ENCODE measurements around the gene RPL28.
A peak's percentile ranks its signal among the peaks of the same experiment; 100 is the strongest.

RPL28 gene

GRCh38 chr19:55358493-55358892 lies 27.2 kb upstream of the RPL28 start:
- Histone ChIP-seq H3K27me3 (peaks cover 18% of the 10 kb centered on the region), H3K9me3 (no peaks in the 10 kb centered on the region), H3K4me3 (ENCODE audit: low read depth, low read length) (no peak overlapping the region), H3K4me1 (no peaks in the 10 kb centered on the region; the same call in 1 of the 2 replicates), H3K36me3 (no peaks in the 10 kb centered on the region)
- TF ChIP-seq CTCF (IDR thresholded peaks at IDR 0.05; ENCODE audit: low read depth, low read length): no peak
- no peak for DNase-seq

- Histone ChIP-seq H3K36me3 (no peaks in the 10 kb centered on the region), H3K4me1 (no peaks in the 10 kb centered on the region; the same call in 1 of the 2 replicates), H3K27me3 (peaks cover 15% of the 10 kb centered on the region), H3K9me3 (no peaks in the 10 kb centered on the region), H3K4me3 (ENCODE audit: low read depth, low read length) (no peak overlapping the region)
- peak; percentile 67 for DNase-seq
- TF ChIP-seq CTCF (IDR thresholded peaks at IDR 0.05; ENCODE audit: low read depth, low read length): no peak
These were observed 26.5 kb upstream of the RPL28 start for GRCh38 chr19:55358943-55359908.

DNA sequence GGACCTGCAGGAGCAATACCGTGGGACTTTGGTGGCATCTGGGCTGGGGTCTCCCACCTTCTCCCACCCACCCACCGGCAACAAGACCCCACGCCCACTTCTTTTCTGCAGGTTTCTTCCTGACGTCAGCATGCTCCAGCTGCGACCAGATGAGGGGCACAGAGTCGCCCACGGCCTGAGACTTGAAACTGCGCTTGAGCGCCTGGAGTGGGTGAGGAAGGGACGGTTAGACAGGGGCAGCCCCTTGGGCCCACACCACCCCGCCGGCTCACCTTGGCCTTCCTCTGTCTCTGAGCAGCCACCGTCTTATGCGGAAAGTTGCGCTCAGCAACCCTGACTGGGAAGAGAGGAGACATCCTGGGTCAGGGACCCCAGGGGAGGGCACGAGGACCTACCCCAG lies 24.8 kb upstream of the RPL28 start:
- no peaks in the 10 kb centered on the region for H3K9me3 ChIP-seq
- peaks cover 4% of the 10 kb centered on the region for H3K27me3 ChIP-seq
- no peaks in the 10 kb centered on the region; the same call in 1 of the 2 replicates for H3K4me1 ChIP-seq
- no peak for DNase-seq
- TF ChIP-seq CTCF (IDR thresholded peaks at IDR 0.05; ENCODE audit: low read depth, low read length): no peak
- H3K36me3 ChIP-seq: no peaks in the 10 kb centered on the region
- H3K4me3 ChIP-seq (ENCODE audit: low read depth, low read length): no peak overlapping the region

DNA sequence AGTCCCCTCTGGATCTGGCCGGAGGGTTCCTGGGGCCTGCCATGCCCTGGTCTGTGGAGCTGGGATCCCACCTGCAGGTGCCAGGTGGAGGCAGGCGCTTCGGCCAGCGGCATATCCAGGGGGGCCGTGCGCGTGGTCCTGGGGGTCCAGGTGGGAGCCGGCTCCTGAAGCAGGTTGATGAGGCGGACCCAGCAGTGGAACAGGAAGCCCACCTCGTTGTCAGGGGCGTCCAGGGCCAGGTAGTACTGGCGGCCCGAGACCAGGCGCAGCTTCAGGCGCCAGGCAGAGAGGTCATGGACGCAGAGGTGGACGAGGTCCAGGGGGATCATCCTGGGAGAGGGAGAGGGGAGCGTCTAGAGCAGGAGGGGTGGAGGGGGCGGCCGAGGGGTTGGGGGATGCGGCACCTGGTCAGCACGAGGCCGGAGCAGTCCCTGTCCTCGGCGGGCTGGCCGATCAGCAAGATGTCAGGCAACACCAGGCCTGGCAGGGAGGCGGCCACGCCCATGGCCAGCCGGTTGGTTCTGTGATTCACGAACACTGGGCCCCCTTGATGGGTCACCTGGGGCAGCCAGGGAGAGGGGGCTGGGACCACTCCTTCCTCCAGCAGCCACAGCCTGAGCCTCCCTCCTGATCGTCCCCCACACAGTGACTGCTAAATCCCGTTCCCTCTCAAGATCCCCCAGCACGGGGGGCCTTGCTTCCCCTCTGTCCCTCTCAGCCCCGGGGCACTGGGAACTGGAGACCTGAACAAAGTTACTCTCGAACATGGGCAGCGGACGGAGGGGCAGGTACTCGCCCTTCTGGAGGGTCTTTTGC lies 23.4 kb upstream of the RPL28 start:
- no peak overlapping the region for H3K4me3 ChIP-seq (ENCODE audit: low read depth, low read length)
- no peak for DNase-seq

DNA sequence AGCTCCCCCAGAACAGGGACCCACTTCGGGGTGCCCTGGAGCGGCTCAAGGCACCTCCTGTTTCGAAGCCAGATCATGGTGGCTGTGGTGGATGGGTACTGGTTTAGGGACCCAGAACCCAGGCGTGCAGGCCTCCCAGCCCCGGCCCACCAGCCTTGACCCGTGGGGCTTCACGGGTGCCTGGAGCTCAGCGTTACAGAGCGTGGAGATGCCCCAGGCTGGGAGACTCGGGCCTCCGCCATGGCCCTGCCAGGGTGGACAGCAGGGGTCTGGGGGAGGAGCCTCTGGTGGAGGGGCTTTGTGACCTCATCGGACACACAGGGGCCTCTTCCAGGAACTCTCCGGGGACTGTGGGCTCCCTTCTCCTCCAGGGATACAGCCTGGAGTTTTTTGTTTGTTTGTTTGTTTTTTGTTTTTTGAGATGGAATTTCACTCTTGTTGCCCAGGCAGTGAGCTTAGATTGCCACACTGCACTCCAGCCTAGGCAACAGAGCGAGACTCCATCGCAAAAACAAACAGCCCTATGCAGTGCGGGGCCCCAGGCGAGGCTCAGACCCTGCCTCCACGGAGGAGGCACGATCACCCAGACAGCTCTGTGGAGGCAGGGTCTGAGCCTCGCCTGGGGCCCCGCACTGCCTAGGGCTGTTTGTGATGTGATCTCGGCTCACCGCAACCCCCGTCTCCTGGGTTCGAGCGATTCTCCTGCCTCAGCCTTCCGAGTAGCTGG lies 22.6 kb upstream of the RPL28 start, which contains the start of gene GARIN5B:
TSS of gene GARIN5B (minus strand) at position 271 of the 727 bp plus-strand sequence. CDS start at position 77, 194 bp downstream.
- no peak within 1 kb of the TSS for H3K4me3 ChIP-seq (ENCODE audit: low read depth, low read length)
- no peaks in the 10 kb centered on the region for H3K36me3 ChIP-seq
- H3K4me1 ChIP-seq: no peaks in the 10 kb centered on the region; the same call in 1 of the 2 replicates
- DNase-seq: no peak
- H3K27me3 ChIP-seq: no peaks in the 10 kb centered on the region
- no peaks in the 10 kb centered on the region for H3K9me3 ChIP-seq
- TF ChIP-seq CTCF (IDR thresholded peaks at IDR 0.05; ENCODE audit: low read depth, low read length): no peak

More for the DNA sequence above, 23.4 kb upstream of the RPL28 start:
- TF ChIP-seq CTCF (IDR thresholded peaks at IDR 0.05; ENCODE audit: low read depth, low read length): no peak
- no peaks in the 10 kb centered on the region for H3K36me3 ChIP-seq
- H3K27me3 ChIP-seq: no peaks in the 10 kb centered on the region
- no peaks in the 10 kb centered on the region; the same call in 1 of the 2 replicates for H3K4me1 ChIP-seq
- H3K9me3 ChIP-seq: no peaks in the 10 kb centered on the region

All from BE2C (cell line).